Right ventricle myocardium inferior (tissue), 1 donor: ENCODE measurements around the gene EPHA3. TPM values are rescaled to one million over a fixed set of nuclear protein-coding genes. Genes with fewer than 3 reads are reported as not detected.

Experiments used
- ATAC-seq: fragments of 200-7000 bp; cut with Tn5 transposase; one replicate; pipeline ENCODE4 v1.9.1; 2020; ENCODE audit warnings: mild to moderate bottlenecking, moderate library complexity
- DNase-seq: peaks from one replicate; pipeline ENCODE4 v3.0.0; 2021; ENCODE audit errors: missing footprints
- intact Hi-C: fragments of 100-400 bp; cut with DNase I; formaldehyde crosslinking; loops from one replicate; pipeline ENCODE4 v1.11.0; 2022
- total RNA-seq: library from RNA; stranded (reverse); fragmentation: NEBNext Ultra II Directional; extraction: Animal tissue kit (Norgen Biotek cat#: 25700); gene quantifications from one replicate; pipeline ENCODE4 v1.2.1, GENCODE V29; 2021
- donor health status: DM: no; HTN: yes; CAD: no; lungs with severe emphysema.

EPHA3 gene
- total RNA-seq, 1 donor from 2014 or later = 2.9 TPM

GRCh38 chr3:89264037-89264560 lies 156.7 kb downstream of the EPHA3 start:
- DNase-seq (no peak), ATAC-seq (no peak)
- intact Hi-C loops = no loop called here

GRCh38 chr3:89266074-89266473 lies 158.7 kb downstream of the EPHA3 start:
- no peak for DNase-seq
- intact Hi-C loops = no loop called here
- no peak for ATAC-seq

- DNase-seq (no peak), ATAC-seq (no peak)
- intact Hi-C loops = no loop called here
Measured at GRCh38 chr3:89268059-89268458, 160.6 kb downstream of the EPHA3 start.

DNA sequence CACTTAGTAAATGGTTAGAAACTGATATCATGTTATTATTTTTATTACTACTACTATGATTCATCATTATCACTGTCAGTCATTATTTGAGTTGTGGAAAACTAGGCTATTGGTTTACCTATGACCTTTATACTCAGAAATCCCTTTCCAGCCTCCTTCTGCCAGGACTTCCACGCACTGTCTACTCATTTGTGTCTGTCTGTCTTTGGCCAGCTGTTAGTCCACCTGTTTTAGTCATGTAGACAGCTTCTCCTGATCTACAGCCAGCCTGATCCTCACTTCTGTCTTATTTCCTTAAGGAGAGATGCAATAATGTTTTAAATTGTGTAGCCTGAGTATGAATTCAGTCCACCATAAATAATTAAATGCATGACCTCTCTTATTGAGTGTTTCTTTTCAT lies 162.8 kb downstream of the EPHA3 start:
- DNase-seq = no peak
- intact Hi-C loops = no loop called here
- ATAC-seq = no peak

DNA sequence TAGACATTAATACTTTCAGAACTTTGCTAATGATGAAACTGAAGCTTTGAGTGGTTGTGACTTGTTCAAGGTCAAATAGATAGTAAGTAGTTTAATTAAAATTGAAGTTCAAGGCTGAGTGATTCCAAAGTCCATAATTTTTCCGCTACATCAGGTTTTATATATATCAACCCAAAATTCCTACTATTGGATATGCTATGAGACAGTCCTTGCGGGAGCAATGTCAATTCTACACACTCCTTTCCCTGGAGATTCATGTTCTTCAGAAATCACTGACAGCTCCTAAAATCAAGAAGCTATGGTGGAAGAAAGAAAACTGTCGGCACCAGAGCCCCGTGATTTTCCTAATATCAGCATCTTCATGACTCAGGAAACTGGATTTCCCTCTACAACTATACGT lies 167.6 kb downstream of the EPHA3 start:
- DNase-seq (no peak), ATAC-seq (no peak)
- intact Hi-C loops = no loop called here

GRCh38 chr3:89276116-89276515 lies 168.7 kb downstream of the EPHA3 start:
- intact Hi-C loops = no loop called here
- ATAC-seq = no peak
- DNase-seq = no peak

DNA sequence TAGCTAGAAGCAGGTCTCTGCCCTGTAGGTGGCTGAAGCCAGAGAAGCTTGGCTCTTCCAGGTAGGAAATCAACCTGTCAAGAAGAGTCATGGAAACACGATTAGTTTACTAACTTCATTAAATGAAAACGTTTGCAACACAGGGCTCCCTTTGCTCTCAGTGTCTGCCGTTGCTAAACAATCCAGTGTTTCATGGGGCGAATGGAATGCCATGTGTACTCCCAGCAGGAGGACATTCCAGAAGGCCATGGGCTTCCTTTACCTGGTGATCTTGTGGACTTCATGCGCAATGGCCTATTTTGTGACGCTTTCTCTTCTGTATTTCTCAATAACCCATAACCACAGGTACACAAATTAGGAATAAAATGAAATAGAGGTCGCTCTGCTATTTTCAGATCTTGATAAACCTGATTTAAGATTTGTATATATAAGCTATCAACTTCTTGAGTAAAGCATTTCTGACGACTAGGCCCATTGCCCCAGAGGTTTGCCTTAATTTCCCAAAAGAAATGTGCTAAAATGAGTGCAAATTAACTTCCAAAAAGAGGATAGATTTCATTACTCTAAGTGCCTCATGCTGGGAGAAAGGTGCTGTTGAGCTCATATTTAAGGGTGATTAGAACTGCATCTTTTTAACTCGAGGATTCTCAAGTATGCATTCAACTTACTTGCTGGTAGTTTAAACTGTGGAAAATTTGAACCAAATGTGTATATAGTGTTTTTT lies 171.0 kb downstream of the EPHA3 start:
- intact Hi-C loops = no loop called here
- DNase-seq (no peak), ATAC-seq (no peak)

DNA sequence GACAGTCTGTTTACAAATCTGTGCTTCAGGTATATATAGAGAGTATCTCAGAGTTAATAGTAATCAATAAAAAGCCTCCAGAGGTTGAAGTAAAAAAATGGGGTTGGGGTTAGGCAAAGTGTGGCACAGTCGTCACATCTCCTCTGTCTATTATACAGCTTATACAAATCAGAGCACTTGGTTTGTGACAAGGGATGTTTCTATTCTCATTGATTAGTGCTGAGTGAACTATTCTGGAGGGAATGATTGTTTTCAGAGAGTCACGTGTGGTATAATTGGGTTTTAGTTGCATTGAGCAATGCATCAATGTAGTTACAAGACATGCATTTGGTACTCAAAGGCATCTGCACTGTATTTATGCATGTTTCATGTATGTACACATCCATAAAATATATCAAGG lies 172.9 kb downstream of the EPHA3 start:
- DNase-seq (no peak), ATAC-seq (no peak)
- intact Hi-C loops = no loop called here

- no peak for DNase-seq
- no peak for ATAC-seq
- intact Hi-C loops = no loop called here
Measured at GRCh38 chr3:89280822-89281365, 173.5 kb downstream of the EPHA3 start.

DNA sequence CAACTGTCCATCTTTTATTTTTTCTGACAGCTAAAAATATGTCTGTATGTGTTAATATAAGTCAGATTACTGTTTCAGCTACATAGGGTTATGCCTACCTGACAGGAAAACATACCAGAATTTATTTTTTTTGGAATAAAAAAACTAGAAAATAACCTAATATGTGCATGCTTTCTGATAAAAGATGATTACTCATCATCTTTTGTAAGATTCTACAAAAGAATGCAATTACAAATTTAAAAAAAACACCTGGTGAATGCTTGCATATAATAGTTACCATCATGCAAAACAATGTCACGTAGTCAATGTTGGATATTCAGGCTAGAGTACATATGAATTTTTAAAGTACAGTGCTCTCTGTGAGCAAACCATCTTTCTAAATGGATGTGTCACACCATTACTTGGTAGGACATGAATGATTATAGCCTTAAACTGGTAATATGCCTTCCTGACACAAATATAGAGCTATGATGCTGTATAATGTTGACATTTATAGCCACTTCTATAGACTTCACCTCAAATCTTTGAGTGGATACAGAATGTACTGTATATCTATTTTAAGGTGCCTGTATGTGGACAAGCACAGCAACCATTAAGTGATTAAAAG lies 180.6 kb downstream of the EPHA3 start:
- no peak for DNase-seq
- ATAC-seq = no peak
- intact Hi-C loops = no loop called here

DNA sequence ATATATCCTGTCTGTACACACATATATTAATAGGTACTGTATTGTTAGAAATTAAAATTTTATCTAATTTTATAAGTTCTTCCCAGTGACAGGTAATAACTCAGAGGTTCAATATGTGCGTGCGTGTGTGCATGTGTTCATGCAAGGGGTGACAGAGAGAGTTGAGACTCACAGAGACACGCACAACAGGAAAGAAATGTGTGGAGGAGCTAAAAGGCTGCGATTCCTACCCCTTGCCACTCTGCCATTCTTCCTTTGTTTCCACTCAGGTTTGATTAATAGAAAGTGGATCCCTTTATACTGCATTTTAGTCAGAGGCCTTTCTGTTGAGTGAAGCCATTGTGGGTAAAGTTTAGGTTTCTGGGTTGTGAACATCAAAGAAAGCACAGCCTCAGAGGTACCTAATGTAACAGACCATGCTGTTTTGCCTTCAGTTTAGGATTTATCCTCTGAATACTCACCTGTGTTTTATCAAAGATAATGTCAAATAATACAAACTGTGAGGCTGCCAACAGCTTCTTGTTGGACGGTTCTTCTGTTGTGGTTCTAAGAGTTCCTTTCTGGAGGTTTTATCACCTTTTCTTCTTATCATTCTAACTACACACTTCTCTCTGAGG lies 182.3 kb downstream of the EPHA3 start:
- intact Hi-C loops = no loop called here
- ATAC-seq = no peak
- DNase-seq = no peak

GRCh38 chr3:89297199-89297598 lies 189.8 kb downstream of the EPHA3 start:
- ATAC-seq (no peak), DNase-seq (no peak)
- intact Hi-C loops = no loop called here

- DNase-seq = no peak
- no peak for ATAC-seq
- intact Hi-C loops = no loop called here
Measured at GRCh38 chr3:89300526-89300925, 193.1 kb downstream of the EPHA3 start.

GRCh38 chr3:89300981-89301380 lies 193.6 kb downstream of the EPHA3 start:
- intact Hi-C loops = no loop called here
- no peak for DNase-seq
- ATAC-seq = no peak

DNA sequence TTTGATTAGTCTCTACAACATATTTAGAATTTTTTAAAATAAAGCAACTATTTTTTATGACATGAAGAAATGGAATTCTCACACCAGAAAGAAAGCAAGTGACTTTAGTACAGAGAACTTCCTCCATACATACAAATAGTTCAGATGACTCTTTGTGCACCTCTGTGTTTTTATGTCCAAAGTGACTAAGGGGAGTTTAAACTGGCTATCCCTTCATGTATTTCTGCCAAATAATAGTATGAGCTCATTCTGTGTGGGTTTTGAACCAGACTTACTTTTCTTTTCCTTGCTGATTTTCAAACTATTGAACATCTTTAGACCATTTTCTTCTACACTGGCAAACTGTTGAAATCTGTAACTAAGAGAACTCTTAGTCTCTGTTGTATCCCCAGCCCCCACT lies 196.3 kb downstream of the EPHA3 start:
- DNase-seq (no peak), ATAC-seq (no peak)
- intact Hi-C loops = no loop called here

DNA sequence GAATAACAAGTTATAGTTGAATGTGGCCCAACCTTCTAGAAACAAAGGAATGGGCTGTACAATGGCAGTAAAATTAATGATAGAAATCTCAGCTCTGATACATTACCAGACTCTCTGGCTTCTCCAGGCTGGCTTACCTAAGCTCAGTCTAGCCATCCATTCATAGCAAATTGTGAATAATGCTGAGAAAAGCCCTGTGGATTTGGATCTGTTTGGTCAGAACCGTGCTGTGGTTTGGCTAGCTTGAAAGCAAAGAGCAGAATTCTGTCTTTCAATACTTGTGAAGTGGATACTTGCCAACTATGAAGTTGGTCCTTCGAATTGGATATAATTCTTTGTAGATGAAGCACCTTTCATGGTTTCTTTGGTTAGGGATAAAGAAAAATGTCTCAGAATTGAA lies 199.1 kb downstream of the EPHA3 start:
- intact Hi-C loops = no loop called here
- no peak for ATAC-seq
- no peak for DNase-seq

GRCh38 chr3:89311581-89311980 lies 204.2 kb downstream of the EPHA3 start:
- no peak for DNase-seq
- intact Hi-C loops = no loop called here
- no peak for ATAC-seq

DNA sequence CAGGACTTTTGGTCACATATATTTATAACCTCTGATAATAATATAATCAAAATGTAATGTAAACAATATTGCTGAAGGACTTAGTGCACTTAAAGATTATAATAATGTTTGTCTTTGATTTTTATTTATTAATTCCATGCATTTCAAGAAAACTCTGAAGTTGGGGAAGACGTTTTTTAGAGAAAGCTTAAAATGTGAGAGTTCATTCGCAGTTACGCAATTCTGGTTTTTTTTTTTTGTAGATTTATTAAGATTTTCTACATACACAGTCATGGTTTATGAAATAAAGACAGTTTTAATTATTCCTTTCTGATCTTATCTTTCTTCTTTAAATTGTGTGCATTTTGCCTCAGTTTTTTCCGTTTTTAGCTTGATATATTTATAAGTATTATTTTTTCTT lies 204.7 kb downstream of the EPHA3 start:
- DNase-seq (no peak), ATAC-seq (no peak)
- intact Hi-C loops = no loop called here

DNA sequence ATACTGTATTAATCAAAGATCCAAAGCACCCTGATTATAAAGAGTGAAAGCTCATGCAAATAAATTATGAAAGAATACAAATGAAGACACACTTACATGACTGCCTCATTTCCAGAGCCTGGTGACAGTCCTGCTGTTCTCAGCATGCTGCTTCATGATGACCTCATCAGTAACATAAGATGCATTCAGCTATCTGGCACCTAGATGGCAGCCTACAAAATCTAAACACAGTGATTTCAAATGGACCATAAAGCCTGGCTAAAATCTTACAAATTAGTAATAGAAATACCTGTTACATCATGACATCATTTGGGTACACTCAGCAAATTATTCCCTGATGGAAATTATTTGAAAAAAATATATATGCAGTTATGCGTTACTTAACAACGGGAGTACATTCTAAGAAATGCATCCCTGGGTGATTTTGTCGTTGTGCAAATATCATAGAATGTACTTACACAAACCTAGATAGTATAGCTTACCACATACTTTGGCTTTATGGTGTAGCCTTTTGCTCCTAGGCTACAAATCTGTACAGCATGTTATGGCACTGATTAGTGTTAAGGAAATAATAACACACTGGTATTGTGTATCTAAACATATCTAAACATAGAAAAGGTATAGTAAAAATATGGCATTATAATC lies 207.2 kb downstream of the EPHA3 start:
- ATAC-seq = no peak
- intact Hi-C loops = no loop called here
- DNase-seq = no peak
